ENCODE measurements around the gene STK38. TPM values are rescaled to one million over a fixed set of nuclear protein-coding genes. Genes with fewer than 3 reads are reported as not detected.
A peak's percentile ranks its signal among the peaks of the same experiment; 100 is the strongest.
"Not testable (repeated sequence)": the region's sequence is repeated elsewhere in the genome, so short reads cannot be mapped to it uniquely, and the experiment has no call there.

Gene STK38
- total RNA-seq, 1 experiment from 2014 or later: 27.5 TPM

- Mint-ChIP-seq H3K9me3 (ENCODE audit: unreplicated experiment) (no peaks in the 10 kb centered on the region), H3K36me3 (ENCODE audit: insufficient read depth, unreplicated experiment) (no peaks in the 10 kb centered on the region), H3K4me1 (ENCODE audit: low read depth, unreplicated experiment) (no peaks in the 10 kb centered on the region), H3K4me3 (ENCODE audit: unreplicated experiment) (no peak overlapping the region), H3K27me3 (ENCODE audit: insufficient read depth, unreplicated experiment) (no peaks in the 10 kb centered on the region), H3K27ac (ENCODE audit: unreplicated experiment) (no peak overlapping the region)
- CTCF ChIA-PET: no interaction called here
- Histone ChIP-seq H3K9me3 (no peaks in the 10 kb centered on the region), H3K36me3 (ENCODE audit: control insufficient read depth, insufficient read depth, low read length) (no peaks in the 10 kb centered on the region), H3K27me3 (replicated peaks; ENCODE audit: control insufficient read depth, insufficient read depth, low read length) (no peaks in the 10 kb centered on the region), H3K4me1 (peaks cover 10% of the 10 kb centered on the region; the same call in 1 of the 2 replicates), H3K4me3 (ENCODE audit: low read depth, low read length) (no peak overlapping the region)
- no peak for TF ChIP-seq CTCF (IDR thresholded peaks at IDR 0.05; ENCODE audit: insufficient read depth in 1 of 2, low read depth in 1 of 2, low read length in 1 of 2, severe bottlenecking in 1 of 2, unreplicated experiment in 1 of 2)
- intact Hi-C loops (cut with micrococcal nuclease; ENCODE audit: unreplicated experiment): no loop called here
- no TSS peak for BruUV-seq (replicated peaks)
- POLR2A ChIA-PET: no interaction called here
- DNase-seq: no peak
Observed at GRCh38 chr6:36459501-36459900, 87.8 kb downstream of the STK38 start.

- ChIA-PET POLR2A (no interaction called here), CTCF (interaction anchor here (0.6 kb wide), 1 partner anchor 122 kb away, joined by 5 read pairs; no protein-coding TSS in a partner anchor)
- Mint-ChIP-seq H3K27me3 (ENCODE audit: insufficient read depth, unreplicated experiment) (no peaks in the 10 kb centered on the region), H3K4me3 (ENCODE audit: unreplicated experiment) (no peak overlapping the region), H3K9me3 (ENCODE audit: unreplicated experiment) (no peaks in the 10 kb centered on the region), H3K4me1 (ENCODE audit: low read depth, unreplicated experiment) (no peaks in the 10 kb centered on the region), H3K36me3 (ENCODE audit: insufficient read depth, unreplicated experiment) (peaks cover 19% of the 10 kb centered on the region), H3K27ac (ENCODE audit: unreplicated experiment) (no peak overlapping the region)
- no peaks in the 10 kb centered on the region for H3K27me3 ChIP-seq (replicated peaks; ENCODE audit: control insufficient read depth, insufficient read depth, low read length)
- H3K36me3 ChIP-seq (ENCODE audit: control insufficient read depth, insufficient read depth, low read length): no peaks in the 10 kb centered on the region
- H3K4me1 ChIP-seq: peaks cover 10% of the 10 kb centered on the region; the same call in 1 of the 2 replicates
- intact Hi-C loops (cut with micrococcal nuclease; ENCODE audit: unreplicated experiment): no loop called here
- H3K9me3 ChIP-seq: no peaks in the 10 kb centered on the region
- no TSS peak for BruUV-seq (replicated peaks)
- H3K4me3 ChIP-seq (ENCODE audit: low read depth, low read length): no peak overlapping the region
- peak; percentile 52 to 67 for DNase-seq
- no peak for TF ChIP-seq CTCF (IDR thresholded peaks at IDR 0.05; ENCODE audit: insufficient read depth in 1 of 2, low read depth in 1 of 2, low read length in 1 of 2, severe bottlenecking in 1 of 2, unreplicated experiment in 1 of 2)
Observed at GRCh38 chr6:36455486-36456027, 91.7 kb downstream of the STK38 start.

GRCh38 chr6:36452897-36453296 is 94.4 kb downstream of the STK38 start:
- intact Hi-C loops (cut with micrococcal nuclease; ENCODE audit: unreplicated experiment); H3K9me3 Mint-ChIP-seq (ENCODE audit: unreplicated experiment); H3K36me3 ChIP-seq (ENCODE audit: control insufficient read depth, insufficient read depth, low read length); H3K27me3 ChIP-seq (replicated peaks; ENCODE audit: control insufficient read depth, insufficient read depth, low read length); H3K4me1 ChIP-seq; H3K4me3 ChIP-seq (ENCODE audit: low read depth, low read length); H3K4me1 Mint-ChIP-seq (ENCODE audit: low read depth, unreplicated experiment); H3K4me3 Mint-ChIP-seq (ENCODE audit: unreplicated experiment); H3K27ac Mint-ChIP-seq (ENCODE audit: unreplicated experiment); H3K27me3 Mint-ChIP-seq (ENCODE audit: insufficient read depth, unreplicated experiment); CTCF ChIA-PET; DNase-seq; BruUV-seq (replicated peaks); H3K9me3 ChIP-seq: not testable (repeated sequence)
- H3K36me3 Mint-ChIP-seq (ENCODE audit: insufficient read depth, unreplicated experiment): peaks cover 32% of the 10 kb centered on the region
- POLR2A ChIA-PET: interaction anchor here (0.6 to 1.0 kb wide), 2 partner anchors 9 to 108 kb away, joined by 4 to 6 read pairs; no protein-coding TSS in a partner anchor

GRCh38 chr6:36449173-36449572 is 98.1 kb downstream of the STK38 start:
- POLR2A ChIA-PET; intact Hi-C loops (cut with micrococcal nuclease; ENCODE audit: unreplicated experiment); DNase-seq; H3K4me3 ChIP-seq (ENCODE audit: low read depth, low read length); BruUV-seq (replicated peaks); H3K4me1 Mint-ChIP-seq (ENCODE audit: low read depth, unreplicated experiment); H3K9me3 Mint-ChIP-seq (ENCODE audit: unreplicated experiment); H3K9me3 ChIP-seq; H3K27me3 Mint-ChIP-seq (ENCODE audit: insufficient read depth, unreplicated experiment); H3K36me3 ChIP-seq (ENCODE audit: control insufficient read depth, insufficient read depth, low read length); H3K27me3 ChIP-seq (replicated peaks; ENCODE audit: control insufficient read depth, insufficient read depth, low read length); H3K27ac Mint-ChIP-seq (ENCODE audit: unreplicated experiment); H3K4me3 Mint-ChIP-seq (ENCODE audit: unreplicated experiment): not testable (repeated sequence)
- peaks cover 13% of the 10 kb centered on the region for H3K4me1 ChIP-seq
- CTCF ChIA-PET: interaction anchor here (0.6 kb wide), 1 partner anchor 25 kb away, joined by 3 read pairs; no protein-coding TSS in a partner anchor
- peaks cover 32% of the 10 kb centered on the region for H3K36me3 Mint-ChIP-seq (ENCODE audit: insufficient read depth, unreplicated experiment)

All from Caco-2 (cell line).